ENCODE data around the gene BMP5. TPM values are rescaled to one million over a fixed set of nuclear protein-coding genes. Genes with fewer than 3 reads are reported as not detected.

Gene BMP5
- total RNA-seq, 4 donors from 2014 or later, result 1.8 to 5.6 (median 3.4) TPM

DNA sequence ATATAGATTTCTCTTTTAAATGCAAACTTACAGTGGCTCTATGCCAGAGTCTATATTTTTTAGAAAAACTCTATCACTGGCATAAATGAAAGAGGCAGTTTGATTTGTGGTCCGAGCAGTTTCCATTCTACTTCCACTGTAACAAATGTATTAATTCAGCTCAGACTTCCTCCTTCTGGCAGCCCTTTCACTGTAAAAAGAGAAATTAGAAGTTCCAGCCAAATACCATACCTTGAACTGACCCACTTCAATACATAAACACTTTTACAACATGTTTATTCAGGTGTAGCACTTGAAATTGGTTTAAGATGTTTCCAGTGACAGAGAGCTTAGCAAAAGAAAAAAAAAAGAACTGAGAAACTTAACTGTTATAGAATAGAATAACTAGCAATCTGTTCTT lies 99.3 kb downstream of the BMP5 start:
- Histone ChIP-seq H3K4me1 (no peaks in the 10 kb centered on the region), H3K27ac (no peak overlapping the region), H3K36me3 (no peaks in the 10 kb centered on the region), H3K27me3 (no peaks in the 10 kb centered on the region), H3K9me3 (no peaks in the 10 kb centered on the region), H3K4me3 (no peak overlapping the region)
- DNase-seq, result no peak
- intact Hi-C loops (cut with DNase I; ENCODE audit: low total_unique reads) (no loop called here), in situ Hi-C loops (cut with MboI; ENCODE audit: low pct_ligation_motif_present in 1 of 4, low pct_unique_long_range_greater_than_20kb in 1 of 4, low sequenced_read_pairs in 3 of 4) (no loop called here)
- 16 to 27% methylated on average over 1 of the region's 1 CpG for WGBS, 2 donors (ENCODE audit: low coverage in 1 of 2)
- TF ChIP-seq, protein P1, sequence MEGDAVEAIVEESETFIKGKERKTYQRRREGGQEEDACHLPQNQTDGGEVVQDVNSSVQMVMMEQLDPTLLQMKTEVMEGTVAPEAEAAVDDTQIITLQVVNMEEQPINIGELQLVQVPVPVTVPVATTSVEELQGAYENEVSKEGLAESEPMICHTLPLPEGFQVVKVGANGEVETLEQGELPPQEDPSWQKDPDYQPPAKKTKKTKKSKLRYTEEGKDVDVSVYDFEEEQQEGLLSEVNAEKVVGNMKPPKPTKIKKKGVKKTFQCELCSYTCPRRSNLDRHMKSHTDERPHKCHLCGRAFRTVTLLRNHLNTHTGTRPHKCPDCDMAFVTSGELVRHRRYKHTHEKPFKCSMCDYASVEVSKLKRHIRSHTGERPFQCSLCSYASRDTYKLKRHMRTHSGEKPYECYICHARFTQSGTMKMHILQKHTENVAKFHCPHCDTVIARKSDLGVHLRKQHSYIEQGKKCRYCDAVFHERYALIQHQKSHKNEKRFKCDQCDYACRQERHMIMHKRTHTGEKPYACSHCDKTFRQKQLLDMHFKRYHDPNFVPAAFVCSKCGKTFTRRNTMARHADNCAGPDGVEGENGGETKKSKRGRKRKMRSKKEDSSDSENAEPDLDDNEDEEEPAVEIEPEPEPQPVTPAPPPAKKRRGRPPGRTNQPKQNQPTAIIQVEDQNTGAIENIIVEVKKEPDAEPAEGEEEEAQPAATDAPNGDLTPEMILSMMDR (IDR thresholded peaks at IDR 0.05), result no peak
- no peak for TF ChIP-seq EP300 (IDR thresholded peaks at IDR 0.05; ENCODE audit: low read depth)
- no peak for TF ChIP-seq POLR2A (IDR thresholded peaks at IDR 0.05)
- TF ChIP-seq POLR2AphosphoS5 (IDR thresholded peaks at IDR 0.05), result no peak

DNA sequence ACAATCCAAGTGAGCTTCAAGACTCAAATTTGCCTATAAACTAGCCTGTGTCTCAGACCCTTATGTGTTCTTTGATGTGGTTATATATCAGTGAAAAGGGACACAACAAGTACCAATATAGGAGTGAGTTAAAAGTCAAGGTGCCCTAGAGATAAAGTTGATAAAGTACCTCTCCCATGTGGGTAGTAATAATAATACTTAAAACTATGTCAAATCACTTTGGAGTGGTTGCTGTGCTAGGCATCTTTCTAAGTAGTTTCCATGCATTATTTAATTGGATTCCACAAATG lies 100.4 kb downstream of the BMP5 start:
- Histone ChIP-seq H3K9me3 (no peaks in the 10 kb centered on the region), H3K4me3 (no peak overlapping the region), H3K4me1 (no peaks in the 10 kb centered on the region), H3K27ac (no peak overlapping the region), H3K27me3 (no peaks in the 10 kb centered on the region), H3K36me3 (no peaks in the 10 kb centered on the region)
- TF ChIP-seq, protein P1 (IDR thresholded peaks at IDR 0.05), result no peak
- TF ChIP-seq POLR2A (IDR thresholded peaks at IDR 0.05), result no peak
- no peak for TF ChIP-seq EP300 (IDR thresholded peaks at IDR 0.05; ENCODE audit: low read depth)
- TF ChIP-seq POLR2AphosphoS5 (IDR thresholded peaks at IDR 0.05), result no peak
- DNase-seq, result no peak
- intact Hi-C loops (cut with DNase I; ENCODE audit: low total_unique reads) (no loop called here), in situ Hi-C loops (cut with MboI; ENCODE audit: low pct_ligation_motif_present in 1 of 4, low pct_unique_long_range_greater_than_20kb in 1 of 4, low sequenced_read_pairs in 3 of 4) (no loop called here)

DNA sequence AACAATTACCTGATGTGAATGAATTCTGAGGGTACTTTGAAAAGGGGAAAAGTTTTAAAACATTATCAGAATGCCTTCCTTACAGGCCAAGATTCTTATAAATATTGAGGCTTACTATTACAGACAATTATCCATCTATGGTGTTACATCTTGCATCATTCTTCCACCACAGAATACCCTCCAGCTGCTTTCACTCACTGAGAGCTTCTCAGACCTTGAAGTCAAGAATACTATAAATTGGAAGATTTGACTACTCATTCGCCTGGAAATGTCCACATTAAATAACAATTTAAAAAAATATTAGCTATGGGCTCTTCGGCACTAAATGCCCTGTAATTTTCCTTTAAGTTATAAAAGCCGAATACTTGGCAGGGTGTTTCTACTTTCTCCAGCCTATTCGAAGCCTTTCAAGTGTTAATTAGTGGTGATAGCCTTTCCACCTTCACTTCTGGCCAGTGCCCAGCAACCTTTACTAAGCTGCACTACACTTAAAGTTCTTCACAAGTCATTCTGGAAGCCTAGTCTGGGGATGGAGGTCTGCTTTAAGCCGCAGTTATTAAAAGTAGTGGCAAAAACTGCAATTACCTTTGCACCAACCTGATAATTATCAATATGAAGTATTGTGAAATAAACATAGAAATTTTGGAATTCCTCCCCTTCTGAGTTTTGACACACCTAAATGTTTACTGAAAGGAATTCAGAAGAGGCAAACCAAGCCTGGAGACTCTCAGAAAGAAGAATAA lies 100.9 kb downstream of the BMP5 start:
- Histone ChIP-seq H3K36me3 (no peaks in the 10 kb centered on the region), H3K4me1 (no peaks in the 10 kb centered on the region), H3K27me3 (no peaks in the 10 kb centered on the region), H3K4me3 (no peak overlapping the region), H3K9me3 (no peaks in the 10 kb centered on the region), H3K27ac (no peak overlapping the region)
- in situ Hi-C loops (cut with MboI; ENCODE audit: low pct_ligation_motif_present in 1 of 4, low pct_unique_long_range_greater_than_20kb in 1 of 4, low sequenced_read_pairs in 3 of 4) (no loop called here), intact Hi-C loops (cut with DNase I; ENCODE audit: low total_unique reads) (no loop called here)
- DNase-seq, result no peak
- TF ChIP-seq POLR2AphosphoS5 (IDR thresholded peaks at IDR 0.05), result no peak
- 60 to 75% methylated on average over 2 to 5 of the region's 5 CpGs for WGBS, 2 donors (ENCODE audit: low coverage in 1 of 2)

DNA sequence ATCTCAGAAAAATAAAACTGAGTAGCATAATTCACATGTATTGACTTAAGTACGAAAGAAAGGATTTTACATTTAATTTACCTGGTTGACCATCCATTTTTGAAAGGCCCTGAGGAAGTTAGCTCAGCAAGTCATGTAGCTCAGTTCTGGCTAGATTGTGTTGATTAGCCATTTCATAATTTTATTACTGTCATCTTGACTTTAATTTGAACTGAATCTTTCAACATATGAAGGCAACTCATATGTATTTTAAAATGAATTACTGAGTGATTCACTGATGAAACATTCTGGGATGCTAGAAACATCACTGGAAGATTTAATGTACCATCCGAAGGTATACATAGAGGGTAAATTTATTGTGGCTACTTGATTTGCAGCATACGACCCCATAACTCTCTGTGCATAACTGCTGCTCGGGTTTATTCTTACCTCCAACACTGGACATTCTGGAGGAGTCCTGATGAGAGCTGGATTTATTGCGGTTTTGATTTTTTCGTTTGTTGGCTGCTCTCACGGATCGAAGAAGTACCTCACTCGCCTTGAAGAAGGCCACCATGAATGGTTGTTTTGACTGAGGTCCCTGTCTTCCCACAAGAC lies 101.7 kb downstream of the BMP5 start:
- H3K27me3 ChIP-seq, result no peaks in the 10 kb centered on the region
- no peaks in the 10 kb centered on the region for H3K36me3 ChIP-seq
- no peak overlapping the region for H3K27ac ChIP-seq
- 76 to 86% methylated on average over 6 to 9 of the region's 9 CpGs for whole genome bisulfite sequencing, 2 donors (ENCODE audit: low coverage in 1 of 2)
- no peak for DNase-seq
- H3K9me3 ChIP-seq, result no peaks in the 10 kb centered on the region
- no peaks in the 10 kb centered on the region for H3K4me1 ChIP-seq
- no peak overlapping the region for H3K4me3 ChIP-seq
- intact Hi-C loops (cut with DNase I; ENCODE audit: low total_unique reads) (no loop called here), in situ Hi-C loops (cut with MboI; ENCODE audit: low pct_ligation_motif_present in 1 of 4, low pct_unique_long_range_greater_than_20kb in 1 of 4, low sequenced_read_pairs in 3 of 4) (no loop called here)
- TF ChIP-seq POLR2A (IDR thresholded peaks at IDR 0.05) (no peak), POLR2AphosphoS5 (IDR thresholded peaks at IDR 0.05) (no peak), EP300 (IDR thresholded peaks at IDR 0.05; ENCODE audit: low read depth) (no peak)
- TF ChIP-seq, protein P1 (IDR thresholded peaks at IDR 0.05), result no peak

DNA sequence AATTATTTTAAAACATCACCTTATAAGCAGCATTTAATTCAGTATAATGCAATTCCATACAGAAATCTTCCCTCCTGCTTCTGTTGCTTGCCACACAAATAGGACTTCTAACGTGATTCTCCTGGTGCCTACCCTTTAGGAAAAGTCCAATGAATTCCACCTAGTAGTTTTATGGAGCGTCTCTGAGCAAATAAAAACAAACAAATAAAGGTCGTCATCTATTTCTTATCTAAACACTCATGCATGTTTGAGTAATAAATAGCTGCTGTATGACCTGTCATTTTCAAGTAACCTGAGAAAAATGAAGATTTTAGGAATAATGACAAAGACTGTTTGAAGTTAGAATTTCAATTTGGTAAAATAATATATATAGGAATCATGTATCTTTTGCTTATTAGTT lies 102.7 kb downstream of the BMP5 start:
- TF ChIP-seq EP300 (IDR thresholded peaks at IDR 0.05; ENCODE audit: low read depth) (no peak), POLR2AphosphoS5 (IDR thresholded peaks at IDR 0.05) (no peak), POLR2A (IDR thresholded peaks at IDR 0.05) (no peak)
- TF ChIP-seq, protein P1 (IDR thresholded peaks at IDR 0.05), result no peak
- Histone ChIP-seq H3K36me3 (no peaks in the 10 kb centered on the region), H3K4me1 (no peaks in the 10 kb centered on the region), H3K27ac (no peak overlapping the region), H3K27me3 (no peaks in the 10 kb centered on the region), H3K4me3 (no peak overlapping the region), H3K9me3 (no peaks in the 10 kb centered on the region)
- in situ Hi-C loops (cut with MboI; ENCODE audit: low pct_ligation_motif_present in 1 of 4, low pct_unique_long_range_greater_than_20kb in 1 of 4, low sequenced_read_pairs in 3 of 4) (no loop called here), intact Hi-C loops (cut with DNase I; ENCODE audit: low total_unique reads) (no loop called here)
- no peak for DNase-seq
- WGBS, 2 donors (ENCODE audit: low coverage in 1 of 2), result 53 to 69% methylated on average over 3 of the region's 3 CpGs
